Retinal pigment epithelial cell (primary cell): ENCODE results near the gene MEI4.

Experiments used
- DNase-seq: peaks from one replicate; pipeline ENCODE4 v3.0.0-alpha.2; 2010; ENCODE audit warnings: low read depth
- H3K4me3 ChIP-seq: 2 replicates; pipeline ENCODE4 v1.5.1; 2011; ENCODE audit warnings: mild to moderate bottlenecking, low read length, control low read depth, moderate library complexity
- TF ChIP-seq, protein P1 (sequence below): conservative IDR thresholded peaks from 2 replicates; pipeline ENCODE4 v1.5.1; 2011; ENCODE audit warnings: low read depth, low read length, control low read depth, inconsistent platforms

Gene MEI4

DNA sequence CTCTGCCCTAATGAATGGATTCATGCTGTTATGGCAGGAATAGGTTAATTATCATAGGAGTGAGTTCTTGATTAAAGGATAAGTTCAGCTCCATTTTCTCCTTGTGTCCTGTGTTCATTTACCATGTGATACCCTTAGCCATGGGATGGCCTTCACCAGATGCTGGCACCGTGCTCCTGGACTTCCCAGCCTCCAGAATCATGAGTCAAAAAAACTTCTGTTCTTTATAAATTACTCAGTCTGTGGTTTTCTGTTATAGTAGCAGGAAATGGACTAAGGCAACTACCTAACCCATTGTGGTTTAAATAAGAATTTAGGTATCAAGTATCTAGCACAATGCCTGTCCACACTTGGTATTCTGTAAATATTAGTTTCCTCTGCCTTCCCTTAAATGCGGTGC, 223.5 kb downstream of the MEI4 start:
- TF ChIP-seq, protein P1, sequence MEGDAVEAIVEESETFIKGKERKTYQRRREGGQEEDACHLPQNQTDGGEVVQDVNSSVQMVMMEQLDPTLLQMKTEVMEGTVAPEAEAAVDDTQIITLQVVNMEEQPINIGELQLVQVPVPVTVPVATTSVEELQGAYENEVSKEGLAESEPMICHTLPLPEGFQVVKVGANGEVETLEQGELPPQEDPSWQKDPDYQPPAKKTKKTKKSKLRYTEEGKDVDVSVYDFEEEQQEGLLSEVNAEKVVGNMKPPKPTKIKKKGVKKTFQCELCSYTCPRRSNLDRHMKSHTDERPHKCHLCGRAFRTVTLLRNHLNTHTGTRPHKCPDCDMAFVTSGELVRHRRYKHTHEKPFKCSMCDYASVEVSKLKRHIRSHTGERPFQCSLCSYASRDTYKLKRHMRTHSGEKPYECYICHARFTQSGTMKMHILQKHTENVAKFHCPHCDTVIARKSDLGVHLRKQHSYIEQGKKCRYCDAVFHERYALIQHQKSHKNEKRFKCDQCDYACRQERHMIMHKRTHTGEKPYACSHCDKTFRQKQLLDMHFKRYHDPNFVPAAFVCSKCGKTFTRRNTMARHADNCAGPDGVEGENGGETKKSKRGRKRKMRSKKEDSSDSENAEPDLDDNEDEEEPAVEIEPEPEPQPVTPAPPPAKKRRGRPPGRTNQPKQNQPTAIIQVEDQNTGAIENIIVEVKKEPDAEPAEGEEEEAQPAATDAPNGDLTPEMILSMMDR, result no peak
- DNase-seq, result no peak
- H3K4me3 ChIP-seq, result no peak overlapping the region

- no peak overlapping the region for H3K4me3 ChIP-seq
- TF ChIP-seq, protein P1, result no peak
- DNase-seq, result no peak
Measured at GRCh38 chr6:77879527-77879926, 226.7 kb downstream of the MEI4 start.

DNA sequence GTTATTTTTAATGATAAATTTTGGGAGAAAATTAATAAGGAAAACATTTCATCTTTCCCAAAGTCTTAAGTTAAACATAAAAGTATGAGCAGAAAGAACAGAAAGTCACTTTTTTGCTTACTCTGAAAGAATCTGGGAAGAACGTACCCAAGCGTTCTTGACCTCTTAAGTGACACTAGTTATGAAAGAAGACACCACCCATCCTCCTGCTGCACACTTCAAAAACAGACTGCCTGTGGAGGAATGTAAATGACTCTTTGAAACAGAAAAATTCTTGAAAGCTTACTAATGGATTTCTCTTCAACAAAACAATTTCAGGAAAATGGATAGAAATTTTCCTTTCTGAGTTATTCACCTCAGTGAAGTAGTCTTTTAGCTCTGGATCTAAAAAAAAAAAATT, 227.7 kb downstream of the MEI4 start:
- no peak for DNase-seq
- no peak overlapping the region for H3K4me3 ChIP-seq
- TF ChIP-seq, protein P1, result no peak

GRCh38 chr6:77883851-77884250, 231.0 kb downstream of the MEI4 start:
- DNase-seq, result no peak
- TF ChIP-seq, protein P1, result no peak
- H3K4me3 ChIP-seq, result no peak overlapping the region

DNA sequence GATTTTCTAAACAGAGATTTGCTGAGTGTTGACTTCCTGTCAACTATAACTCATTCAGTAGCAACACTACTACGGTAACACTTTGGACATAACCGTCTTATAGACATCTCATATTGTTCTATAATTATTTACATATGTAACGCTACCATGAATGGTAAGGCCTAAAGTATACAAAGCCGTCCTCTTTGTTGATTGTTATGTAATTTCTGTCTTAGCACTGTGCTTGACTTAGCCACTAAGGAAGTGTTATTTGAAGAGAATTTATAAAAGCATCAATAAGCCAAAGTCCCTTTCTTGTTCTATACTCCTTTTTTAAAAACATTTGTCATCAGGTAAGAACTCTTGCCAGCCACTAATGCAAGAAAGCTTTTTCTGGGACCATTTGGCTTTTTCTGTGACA, 240.6 kb downstream of the MEI4 start:
- TF ChIP-seq, protein P1, result no peak
- DNase-seq, result no peak
- H3K4me3 ChIP-seq, result no peak overlapping the region

DNA sequence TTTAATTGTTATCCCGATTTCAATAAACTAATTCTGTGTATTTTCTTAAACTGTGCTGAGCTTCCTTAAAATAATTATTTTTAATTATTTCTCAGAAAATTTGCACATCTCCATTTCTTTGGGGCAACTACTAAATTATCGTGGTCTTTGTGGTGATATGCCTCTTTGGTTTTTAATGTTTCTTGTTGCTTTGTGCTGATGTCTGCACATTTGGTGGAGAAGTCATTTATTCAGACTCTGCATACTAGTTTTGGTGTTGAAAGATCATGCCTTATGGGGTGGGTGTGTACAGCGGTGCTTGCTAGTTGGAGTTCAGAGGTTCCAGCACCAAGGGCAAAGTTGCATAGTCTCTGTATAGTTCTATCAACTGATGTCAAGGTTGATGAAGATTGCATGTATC, 253.2 kb downstream of the MEI4 start:
- no peak overlapping the region for H3K4me3 ChIP-seq
- DNase-seq, result no peak
- TF ChIP-seq, protein P1, result no peak

GRCh38 chr6:77910826-77911225, 258.0 kb downstream of the MEI4 start:
- H3K4me3 ChIP-seq, result no peak overlapping the region
- DNase-seq, result no peak
- TF ChIP-seq, protein P1, result no peak
